ENCODE measurements around the gene C9orf72.

C9orf72 gene

GRCh38 chr9:27539479-27540441 is 33.5 kb downstream of the C9orf72 start:
- DNase-seq (ENCODE audit: low read depth in 2 of 2) = peak in 1 of 2 experiments; percentile 23

GRCh38 chr9:27538647-27539046 is 34.6 kb downstream of the C9orf72 start:
- DNase-seq (ENCODE audit: low read depth in 2 of 2) = no peak

- DNase-seq (ENCODE audit: low read depth in 2 of 2) = no peak
These were observed 35.5 kb downstream of the C9orf72 start for GRCh38 chr9:27537756-27538155.

- DNase-seq (ENCODE audit: low read depth in 2 of 2) = no peak
These were observed 36.2 kb downstream of the C9orf72 start for GRCh38 chr9:27537027-27537435.

GRCh38 chr9:27536168-27536567 is 37.1 kb downstream of the C9orf72 start:
- no peak for DNase-seq (ENCODE audit: low read depth in 2 of 2)

GRCh38 chr9:27535701-27536118 is 37.6 kb downstream of the C9orf72 start:
- DNase-seq (ENCODE audit: low read depth in 2 of 2) = no peak

GRCh38 chr9:27534658-27535209 is 38.5 kb downstream of the C9orf72 start:
- no peak for DNase-seq (ENCODE audit: low read depth in 2 of 2)

GRCh38 chr9:27534131-27534530 is 39.1 kb downstream of the C9orf72 start:
- DNase-seq (ENCODE audit: low read depth in 2 of 2) = no peak

- DNase-seq (ENCODE audit: low read depth in 2 of 2) = no peak
These were observed 40.0 kb downstream of the C9orf72 start for GRCh38 chr9:27533311-27533710.

GRCh38 chr9:27532046-27532445 is 41.2 kb downstream of the C9orf72 start:
- DNase-seq (ENCODE audit: low read depth in 2 of 2) = no peak

- no peak for DNase-seq (ENCODE audit: low read depth in 2 of 2)
These were observed 42.1 kb downstream of the C9orf72 start for GRCh38 chr9:27530915-27531755.

- no peak for DNase-seq (ENCODE audit: low read depth in 2 of 2)
These were observed 43.7 kb downstream of the C9orf72 start, which contains the start of gene MOB3B for GRCh38 chr9:27529316-27530278. Gene MOB3B, minus strand, starts transcription at chr9:27529814. Its CDS starts 74,264 bp downstream, at chr9:27455550.

GRCh38 chr9:27528886-27529315 is 44.4 kb downstream of the C9orf72 start:
- no peak for DNase-seq (ENCODE audit: low read depth in 2 of 2)

- no peak for DNase-seq (ENCODE audit: low read depth in 2 of 2)
These were observed 45.0 kb downstream of the C9orf72 start for GRCh38 chr9:27528076-27528885.

GRCh38 chr9:27527702-27528075 is 45.6 kb downstream of the C9orf72 start:
- DNase-seq (ENCODE audit: low read depth in 2 of 2) = no peak

GRCh38 chr9:27524236-27524635 is 49.0 kb downstream of the C9orf72 start, which contains the start of gene IFNK:
Gene IFNK, plus strand, starts transcription at chr9:27524290. Its CDS starts 47 bp downstream, at chr9:27524337.
- DNase-seq (ENCODE audit: low read depth in 2 of 2) = no peak

- DNase-seq (ENCODE audit: low read depth in 2 of 2) = no peak
These were observed 50.1 kb downstream of the C9orf72 start for GRCh38 chr9:27523141-27523540.

GRCh38 chr9:27520986-27521385 is 52.3 kb downstream of the C9orf72 start:
- no peak for DNase-seq (ENCODE audit: low read depth in 2 of 2)

GRCh38 chr9:27519466-27520465 is 53.5 kb downstream of the C9orf72 start:
- DNase-seq (ENCODE audit: low read depth in 2 of 2) = no peak
